ENCODE measurements around the gene MRGPRD. TPM values are rescaled to one million over a fixed set of nuclear protein-coding genes. Genes with fewer than 3 reads are reported as not detected.
A peak's percentile ranks its signal among the peaks of the same experiment; 100 is the strongest.

The MRGPRD gene
- total and polyA plus RNA-seq, 8 donors, result 0.92 TPM; not detected in 7

DNA sequence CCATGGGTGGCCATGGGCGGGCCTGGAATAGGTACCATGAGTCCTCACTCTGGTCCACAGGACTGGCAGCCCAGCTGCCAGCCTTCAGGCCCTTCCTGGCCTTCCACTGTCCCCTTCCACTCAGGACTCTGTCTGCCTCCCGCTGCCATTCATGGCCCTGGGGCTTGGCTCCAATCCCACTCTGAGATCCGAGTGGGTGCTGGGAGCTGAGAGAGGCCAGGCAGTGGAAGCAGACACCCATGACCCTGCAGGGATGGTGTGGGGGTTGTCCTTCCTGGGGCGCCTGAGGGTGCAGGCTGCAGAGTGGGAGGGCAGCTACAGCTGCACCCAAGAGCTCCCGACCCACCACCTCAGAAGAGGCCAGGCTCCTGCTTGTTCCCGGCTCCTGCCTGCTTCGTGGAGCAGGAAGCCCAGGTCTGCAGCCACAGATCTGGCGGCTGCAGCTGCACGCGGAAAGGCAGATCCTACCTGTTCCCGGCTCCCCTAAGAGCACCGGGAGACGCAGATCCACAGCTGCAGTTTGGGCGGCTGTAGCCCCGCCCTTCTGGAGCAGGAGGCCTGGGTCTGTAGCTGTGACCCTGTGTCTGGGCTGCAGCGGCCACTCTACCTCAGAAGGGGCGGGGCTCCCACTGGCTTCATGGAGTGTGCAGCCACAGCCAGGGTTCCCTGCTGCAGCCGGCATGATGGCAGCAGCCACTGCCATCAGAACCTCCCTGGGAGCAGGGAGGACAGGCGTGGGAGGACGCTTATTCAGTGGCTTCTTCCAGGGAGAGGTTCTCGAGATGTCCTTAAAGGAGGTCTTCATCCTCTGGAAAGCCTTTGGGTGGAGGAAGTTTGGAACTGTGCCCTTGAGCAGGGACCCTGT lies 49.6 kb downstream of the MRGPRD start:
- TF ChIP-seq POLR2A (IDR thresholded peaks at IDR 0.05) (no peak), POLR2AphosphoS5 (IDR thresholded peaks at IDR 0.05) (no peak), CTCF (IDR thresholded peaks at IDR 0.05) (no peak), EP300 (IDR thresholded peaks at IDR 0.05) (no peak)
- Histone ChIP-seq H3K36me3 (peaks cover 48 to 98% (median 96%) of the 10 kb centered on the region in 4 donors), H3K9me3 (peaks cover 0 to 5% (median 2%) of the 10 kb centered on the region in 4 donors), H3K27me3 (no peaks in the 10 kb centered on the region), H3K27ac (peak overlapping the region in 1 of 5 donors; percentile 79), H3K4me1 (peaks cover 0 to 28% (median 13%) of the 10 kb centered on the region in 4 donors), H3K4me3 (no peak overlapping the region)
- intact Hi-C loops (cut with DNase I; ENCODE audit: low total_unique reads), result no loop called here
- 92 to 95% (median 94%) methylated on average over 7 to 21 of the region's 21 CpGs for WGBS, 5 donors
- DNase-seq, result no peak

Other genes starting within 250 kb of the MRGPRD start
- gene TESMIN, start 229.5 kb downstream of the MRGPRD start, total RNA-seq, result 10 to 100 TPM in 2 of 5 donors, 1 to 10 TPM in 3; 1.0 to 16.3 (median 4.9) TPM
- gene TESMIN, start 229.5 kb downstream of the MRGPRD start, polyA plus RNA-seq, result 1 to 10 TPM; 3.1 to 3.3 (median 3.2) TPM
- gene CPT1A, start 139.1 kb downstream of the MRGPRD start, total RNA-seq, result 100 to 1,000 TPM in 1 of 5 donors, 10 to 100 TPM in 4; 17.0 to 103 (median 61.7) TPM
- 10 to 100 TPM in 2 of 3 donors, 1 to 10 TPM in 1; 7.0 to 10.5 (median 10.3) TPM for gene CPT1A, start 139.1 kb downstream of the MRGPRD start, polyA plus RNA-seq
- 100 to 1,000 TPM in 2 of 5 donors, 10 to 100 TPM in 3; 30.6 to 185 (median 56.7) TPM for gene MRPL21, start 77.2 kb downstream of the MRGPRD start, total RNA-seq
- gene MRPL21, start 77.2 kb downstream of the MRGPRD start, polyA plus RNA-seq, result 100 to 1,000 TPM in 1 of 3 donors, 10 to 100 TPM in 2; 92.1 to 112 (median 93.1) TPM
- 100 to 1,000 TPM in 1 of 5 donors, 10 to 100 TPM in 3, 1 to 10 TPM in 1; 8.8 to 133 (median 25.6) TPM for gene IGHMBP2, start 77.1 kb downstream of the MRGPRD start, total RNA-seq
- 10 to 100 TPM in 2 of 3 donors, 1 to 10 TPM in 1; 9.2 to 14.2 (median 11.3) TPM for gene IGHMBP2, start 77.1 kb downstream of the MRGPRD start, polyA plus RNA-seq
- 100 to 1,000 TPM in 1 of 5 donors, 10 to 100 TPM in 4; 16.2 to 123 (median 83.9) TPM for gene MRGPRF, start 32.3 kb upstream of the MRGPRD start, total RNA-seq
- 10 to 100 TPM in 1 of 3 donors, 1 to 10 TPM in 2; 6.7 to 23.4 (median 7.8) TPM for gene MRGPRF, start 32.3 kb upstream of the MRGPRD start, polyA plus RNA-seq
- gene TPCN2, start 67.9 kb upstream of the MRGPRD start, total RNA-seq, result 10 to 100 TPM in 4 of 5 donors, 1 to 10 TPM in 1; 6.4 to 66.1 (median 33.0) TPM
- 10 to 100 TPM; 16.4 to 29.8 (median 19.7) TPM for gene TPCN2, start 67.9 kb upstream of the MRGPRD start, polyA plus RNA-seq
- 10 to 100 TPM in 2 of 5 donors, 1 to 10 TPM in 2, not detected in 1; 1.2 to 31.2 (median 14.7) TPM for gene SMIM38, start 174.9 kb upstream of the MRGPRD start, total RNA-seq
- gene SMIM38, start 174.9 kb upstream of the MRGPRD start, polyA plus RNA-seq, result 10 to 100 TPM in 1 of 3 donors, 1 to 10 TPM in 2; 1.9 to 22.7 (median 8.1) TPM

All from stomach (tissue), 9 donors.